ENCODE data around the gene EIF3J.

DNA sequence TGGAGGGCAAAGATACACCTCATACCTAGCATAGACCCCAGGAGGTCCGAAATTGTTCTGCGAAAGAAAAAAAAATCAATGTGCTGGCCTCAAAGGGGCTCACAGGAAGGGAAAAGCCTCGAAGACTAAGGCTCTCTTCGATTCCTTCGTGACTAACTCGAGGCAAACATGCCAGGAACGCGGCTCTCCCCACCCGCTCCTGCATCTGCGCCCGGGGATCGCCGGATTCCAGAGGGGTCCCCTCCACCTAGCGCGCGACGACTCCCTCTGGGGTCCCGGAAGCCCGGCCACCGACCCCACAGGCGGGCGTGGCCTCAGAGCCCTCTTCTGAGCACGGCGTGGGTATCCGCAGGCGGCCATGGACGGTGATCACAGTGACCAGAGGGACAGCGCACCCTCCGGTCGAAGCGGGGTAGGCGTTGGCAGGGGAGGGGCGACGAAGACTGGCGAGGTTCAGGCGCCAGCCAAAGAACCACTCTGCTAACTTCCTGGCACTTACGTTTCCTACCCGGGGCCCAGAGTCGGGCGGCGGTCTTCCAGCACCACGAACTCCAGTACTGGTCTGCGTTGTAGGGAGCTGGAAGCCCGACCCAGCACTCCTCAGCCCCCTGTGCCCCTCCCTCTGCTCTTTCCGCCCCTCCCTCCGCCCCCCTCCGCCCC is 515 bp upstream of the EIF3J start:
- TF ChIP-seq YY1 (IDR thresholded peaks at IDR 0.05; ENCODE audit: insufficient read depth, insufficient read length), result no peak
- TF ChIP-seq ZNF274 (IDR thresholded peaks at IDR 0.05; ENCODE audit: low read depth, low read length), result no peak

Data from NT2/D1 (cell line).